DOHH2 (cell line): ENCODE data around the gene PDCD7.

Experiments used
- H3F3A ChIP-seq: fragments of 200-600 bp; sonication (generic), shearing (Covaris generic); 2 replicates; pipeline ENCODE4 v1.6.0; 2016; ENCODE audit warnings: antibody characterized with exemption, mild to moderate bottlenecking; ENCODE audit not compliant: control insufficient read depth, insufficient read depth
- H3K27ac ChIP-seq: fragments of 200-600 bp; sonication (generic); 2 replicates; pipeline ENCODE4 v1.5.1; 2014; ENCODE audit warnings: low read depth, mild to moderate bottlenecking, low read length, moderate library complexity
- H3K27me3 ChIP-seq: fragments of 200-600 bp; sonication (generic); 2 replicates; pipeline ENCODE4 v1.6.1; 2014; ENCODE audit warnings: mild to moderate bottlenecking, low read length, mixed read lengths; ENCODE audit not compliant: control insufficient read depth
- H3K36me3 ChIP-seq: fragments of 200-600 bp; sonication (generic); 2 replicates; pipeline ENCODE4 v1.6.1; 2014; ENCODE audit warnings: mild to moderate bottlenecking, low read length, moderate library complexity, mixed read lengths; ENCODE audit not compliant: control insufficient read depth
- H3K4me1 ChIP-seq: fragments of 200-600 bp; sonication (generic); 2 replicates; pipeline ENCODE4 v1.6.1; 2014; ENCODE audit warnings: mild to moderate bottlenecking, low read length, mixed read lengths; ENCODE audit not compliant: control insufficient read depth
- H3K4me2 ChIP-seq: fragments of 200-600 bp; sonication (generic); 2 replicates; pipeline ENCODE4 v1.6.0; 2014; ENCODE audit warnings: mild to moderate bottlenecking, low read length, moderate library complexity
- H3K4me3 ChIP-seq: fragments of 200-600 bp; sonication (generic); 2 replicates; pipeline ENCODE4 v1.5.1; 2014; ENCODE audit warnings: mild to moderate bottlenecking, low read length, mixed read lengths
- H3K79me2 ChIP-seq: fragments of 200-600 bp; sonication (generic); 2 replicates; pipeline ENCODE4 v1.6.1; 2014; ENCODE audit warnings: mild to moderate bottlenecking, low read length, mixed read lengths; ENCODE audit not compliant: control insufficient read depth
- H3K9me2 ChIP-seq: fragments of 200-600 bp; sonication (generic); replicated peaks from 2 replicates; pipeline ENCODE4 v1.6.1; 2014; ENCODE audit warnings: mild to moderate bottlenecking, low read length, mixed read lengths; ENCODE audit not compliant: control insufficient read depth
- H3K9me3 ChIP-seq: fragments of 200-600 bp; sonication (generic); 2 replicates; pipeline ENCODE4 v1.6.1; 2014; ENCODE audit warnings: antibody characterized with exemption, low read length, mixed read lengths; ENCODE audit not compliant: control insufficient read depth, insufficient read depth
- H4K20me1 ChIP-seq: fragments of 200-600 bp; sonication (generic); 2 replicates; pipeline ENCODE4 v1.6.0; 2014; ENCODE audit warnings: low read depth, mild to moderate bottlenecking, antibody characterized with exemption, low read length, moderate library complexity; ENCODE audit not compliant: control insufficient read depth, insufficient read depth
- CTCF ChIP-seq: fragments of 200-600 bp; sonication (generic); IDR thresholded peaks from one replicate; pipeline ENCODE4 v1.5.1; 2014; ENCODE audit warnings: antibody characterized with exemption, mild to moderate bottlenecking, low read depth, low read length; ENCODE audit not compliant: poor library complexity, severe bottlenecking
- EZH2phosphoT487 ChIP-seq: fragments of 200-600 bp; sonication (generic); IDR thresholded peaks from 2 replicates; pipeline ENCODE4 v1.6.1; 2017; ENCODE audit warnings: borderline replicate concordance, mild to moderate bottlenecking, antibody characterized with exemption, low read length, moderate library complexity, mixed read lengths

PDCD7 gene

DNA sequence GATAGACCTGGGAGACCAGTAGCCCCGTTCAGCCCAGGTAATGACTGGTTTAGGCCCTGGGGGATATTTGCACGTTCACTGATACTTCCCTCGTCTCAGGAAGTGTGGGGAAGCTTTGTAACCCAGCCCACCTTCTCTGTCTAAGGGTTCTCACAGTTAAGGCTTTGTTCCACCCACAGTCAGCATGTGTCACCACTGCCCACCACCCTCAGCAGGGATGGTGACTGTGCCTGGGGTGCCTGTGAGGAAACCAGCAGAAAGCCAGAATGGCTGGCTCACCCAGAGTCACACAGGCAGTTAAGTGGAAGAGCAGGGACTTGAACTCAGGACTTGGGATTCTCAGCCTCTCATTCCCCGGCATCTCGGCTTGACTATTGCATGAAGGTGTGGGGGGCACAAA lies 51.9 kb downstream of the PDCD7 start:
- Histone ChIP-seq H3K27me3 (peaks cover 59% of the 10 kb centered on the region), H3K36me3 (no peaks in the 10 kb centered on the region), H3K4me1 (no peaks in the 10 kb centered on the region), H4K20me1 (no peaks in the 10 kb centered on the region), H3K79me2 (no peaks in the 10 kb centered on the region), H3K27ac (no peak overlapping the region), H3F3A (no peaks in the 10 kb centered on the region), H3K9me3 (no peaks in the 10 kb centered on the region), H3K4me2 (no peak overlapping the region), H3K9me2 (no peaks in the 10 kb centered on the region), H3K4me3 (no peak overlapping the region)
- TF ChIP-seq EZH2phosphoT487 (no peak), CTCF (no peak)

DNA sequence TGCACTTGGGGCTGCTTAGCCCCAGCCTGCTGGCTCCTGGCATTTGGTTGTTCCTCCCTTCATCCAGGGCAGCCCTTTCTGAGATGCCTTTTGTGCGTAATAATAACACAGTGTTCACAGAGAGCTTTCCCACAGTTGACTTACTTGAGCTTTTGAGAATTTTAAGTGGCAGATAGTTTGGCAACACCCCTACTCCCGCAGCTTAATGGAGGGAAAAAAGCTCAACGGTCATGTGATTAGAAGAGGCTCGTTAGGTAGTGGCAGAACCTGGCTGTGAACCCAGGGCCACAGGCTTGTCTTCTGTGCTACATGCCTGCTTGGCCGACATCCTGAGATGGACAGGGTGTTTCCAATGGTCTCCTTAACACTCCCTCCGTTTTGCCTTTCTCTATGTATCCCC lies 52.3 kb downstream of the PDCD7 start:
- no peak overlapping the region for H3K27ac ChIP-seq
- no peaks in the 10 kb centered on the region for H3K4me1 ChIP-seq
- H3F3A ChIP-seq, result no peaks in the 10 kb centered on the region
- no peak overlapping the region for H3K4me3 ChIP-seq
- no peaks in the 10 kb centered on the region for H4K20me1 ChIP-seq
- no peak overlapping the region for H3K4me2 ChIP-seq
- H3K9me3 ChIP-seq, result no peaks in the 10 kb centered on the region
- H3K27me3 ChIP-seq, result peaks cover 59% of the 10 kb centered on the region
- no peaks in the 10 kb centered on the region for H3K9me2 ChIP-seq
- no peaks in the 10 kb centered on the region for H3K79me2 ChIP-seq
- no peak for TF ChIP-seq CTCF
- no peaks in the 10 kb centered on the region for H3K36me3 ChIP-seq

DNA sequence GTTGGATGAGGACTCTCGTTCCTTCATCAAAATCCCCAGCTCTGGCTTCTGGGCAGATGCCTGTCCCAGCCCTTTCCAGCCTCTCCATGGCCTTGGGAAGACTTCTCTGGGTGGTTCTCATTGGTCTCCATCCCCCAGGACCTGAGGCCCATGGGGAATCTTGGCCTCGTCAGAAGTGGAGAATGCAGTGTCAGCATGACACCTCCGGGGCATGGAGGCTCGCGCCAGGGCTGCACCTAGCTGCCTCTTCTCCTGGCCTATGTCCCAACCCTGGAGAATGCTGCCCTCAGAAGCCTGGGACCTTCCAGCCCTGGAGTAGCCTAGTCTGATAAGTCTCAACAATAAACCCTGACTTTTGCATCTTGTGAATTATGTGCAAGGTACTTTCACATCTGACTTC lies 54.0 kb downstream of the PDCD7 start:
- no peaks in the 10 kb centered on the region for H3K36me3 ChIP-seq
- H3K9me3 ChIP-seq, result no peaks in the 10 kb centered on the region
- no peak overlapping the region for H3K27ac ChIP-seq
- no peak overlapping the region for H3K4me3 ChIP-seq
- no peaks in the 10 kb centered on the region for H4K20me1 ChIP-seq
- no peak overlapping the region for H3K4me2 ChIP-seq
- H3K9me2 ChIP-seq, result no peaks in the 10 kb centered on the region
- TF ChIP-seq CTCF, result no peak
- TF ChIP-seq EZH2phosphoT487, result no peak
- H3K79me2 ChIP-seq, result no peaks in the 10 kb centered on the region
- no peaks in the 10 kb centered on the region for H3F3A ChIP-seq
- H3K4me1 ChIP-seq, result no peaks in the 10 kb centered on the region
- peaks cover 45% of the 10 kb centered on the region for H3K27me3 ChIP-seq

GRCh38 chr15:65077981-65078352 lies 55.6 kb downstream of the PDCD7 start:
- no peaks in the 10 kb centered on the region for H3K36me3 ChIP-seq
- TF ChIP-seq CTCF (no peak), EZH2phosphoT487 (no peak)

More at GRCh38 chr15:65077981-65078352, 55.6 kb downstream of the PDCD7 start:
- no peak overlapping the region for H3K4me3 ChIP-seq
- no peak overlapping the region for H3K4me2 ChIP-seq
- H3K4me1 ChIP-seq, result no peaks in the 10 kb centered on the region
- H3F3A ChIP-seq, result no peaks in the 10 kb centered on the region
- H3K79me2 ChIP-seq, result no peaks in the 10 kb centered on the region
- H3K27me3 ChIP-seq, result peaks cover 30% of the 10 kb centered on the region
- no peaks in the 10 kb centered on the region for H4K20me1 ChIP-seq
- no peaks in the 10 kb centered on the region for H3K9me3 ChIP-seq
- no peak overlapping the region for H3K27ac ChIP-seq
- no peaks in the 10 kb centered on the region for H3K9me2 ChIP-seq
